ENCODE results near the gene LYZL6.

LYZL6 gene

GRCh38 chr17:35893751-35894150, 49.8 kb downstream of the LYZL6 start:
- Mint-ChIP-seq H3K4me1 (peaks cover 67% of the 10 kb centered on the region), H3K9me3 (no peaks in the 10 kb centered on the region), H3K27me3 (no peaks in the 10 kb centered on the region), H3K27ac (no peak overlapping the region), H3K36me3 (no peaks in the 10 kb centered on the region), H3K4me3 (no peak overlapping the region)
- no peak for DNase-seq
- CTCF ChIA-PET, result interaction anchor here (1.0 kb wide), 1 partner anchor 45 kb away, joined by 3 read pairs; no protein-coding TSS in a partner anchor

GRCh38 chr17:35892091-35893035, 51.1 kb downstream of the LYZL6 start:
- H3K27me3 Mint-ChIP-seq, result no peaks in the 10 kb centered on the region
- peaks cover 58% of the 10 kb centered on the region for H3K4me1 Mint-ChIP-seq
- H3K27ac Mint-ChIP-seq, result peak overlapping the region; percentile 71
- H3K36me3 Mint-ChIP-seq, result no peaks in the 10 kb centered on the region
- H3K4me3 Mint-ChIP-seq, result no peak overlapping the region
- CTCF ChIA-PET, result no interaction called here
- peak; percentile 25 for DNase-seq
- H3K9me3 Mint-ChIP-seq, result no peaks in the 10 kb centered on the region

GRCh38 chr17:35891269-35891668, 52.2 kb downstream of the LYZL6 start:
- CTCF ChIA-PET, result no interaction called here
- no peaks in the 10 kb centered on the region for H3K27me3 Mint-ChIP-seq
- no peaks in the 10 kb centered on the region for H3K36me3 Mint-ChIP-seq
- H3K27ac Mint-ChIP-seq, result peak overlapping the region; percentile 82
- H3K4me1 Mint-ChIP-seq, result peaks cover 55% of the 10 kb centered on the region
- no peak for DNase-seq
- no peak overlapping the region for H3K4me3 Mint-ChIP-seq
- H3K9me3 Mint-ChIP-seq, result no peaks in the 10 kb centered on the region

GRCh38 chr17:35890774-35891155, 52.7 kb downstream of the LYZL6 start:
- CTCF ChIA-PET, result interaction anchor here (1.6 kb wide), 1 partner anchor 8 kb away, joined by 4 read pairs; no protein-coding TSS in a partner anchor
- H3K27me3 Mint-ChIP-seq, result no peaks in the 10 kb centered on the region
- H3K9me3 Mint-ChIP-seq, result no peaks in the 10 kb centered on the region
- peaks cover 49% of the 10 kb centered on the region for H3K4me1 Mint-ChIP-seq
- H3K27ac Mint-ChIP-seq, result peak overlapping the region; percentile 82
- no peaks in the 10 kb centered on the region for H3K36me3 Mint-ChIP-seq
- peak; percentile 61 for DNase-seq
- H3K4me3 Mint-ChIP-seq, result no peak overlapping the region

- no peak for DNase-seq
- no peaks in the 10 kb centered on the region for H3K36me3 Mint-ChIP-seq
- CTCF ChIA-PET, result interaction anchor here (1.6 kb wide), 1 partner anchor 9 kb away, joined by 4 read pairs; no protein-coding TSS in a partner anchor
- peaks cover 44% of the 10 kb centered on the region for H3K4me1 Mint-ChIP-seq
- no peak overlapping the region for H3K4me3 Mint-ChIP-seq
- H3K27me3 Mint-ChIP-seq, result no peaks in the 10 kb centered on the region
- no peaks in the 10 kb centered on the region for H3K9me3 Mint-ChIP-seq
- H3K27ac Mint-ChIP-seq, result peak overlapping the region; percentile 82
Observed at GRCh38 chr17:35889818-35890773, 53.4 kb downstream of the LYZL6 start.

- no peak for DNase-seq
- CTCF ChIA-PET, result interaction anchor here (1.6 kb wide), 1 partner anchor 10 kb away, joined by 4 read pairs; no protein-coding TSS in a partner anchor
- Mint-ChIP-seq H3K9me3 (no peaks in the 10 kb centered on the region), H3K4me1 (peaks cover 43% of the 10 kb centered on the region), H3K27me3 (no peaks in the 10 kb centered on the region), H3K27ac (no peak overlapping the region), H3K4me3 (no peak overlapping the region), H3K36me3 (no peaks in the 10 kb centered on the region)
Observed at GRCh38 chr17:35889241-35889640, 54.3 kb downstream of the LYZL6 start.
